K562 (cell line): Measurements from ENCODE around the gene CUX1. TPM values are rescaled to one million over a fixed set of nuclear protein-coding genes. Genes with fewer than 3 reads are reported as not detected.

Source experiments
- EHMT2 ChIP-seq: fragments of 450-650 bp; IDR thresholded peaks from 2 replicates; pipeline ENCODE4 v1.6.1; 2018; ENCODE audit warnings: antibody characterized with exemption
- FOSL1 ChIP-seq: fragments of 200-800 bp; sonication (Bioruptor generic); conservative IDR thresholded peaks from 2 replicates; pipeline ENCODE4 v1.6.1; 2016; ENCODE audit warnings: missing genetic modification characterization, missing compliant biosample characterization
- FOXJ2 ChIP-seq: fragments of 200-800 bp; sonication (Bioruptor generic); IDR thresholded peaks from 2 replicates; pipeline ENCODE4 v1.6.1; 2016; ENCODE audit warnings: missing genetic modification characterization, missing compliant biosample characterization
- GABPA ChIP-seq: fragments of 200-800 bp; sonication (Bioruptor generic); conservative IDR thresholded peaks from 2 replicates; pipeline ENCODE4 v1.6.1; 2016; ENCODE audit warnings: low read depth, missing genetic modification characterization, missing compliant biosample characterization
- GATAD2B ChIP-seq: fragments of 450-650 bp; IDR thresholded peaks from 2 replicates; pipeline ENCODE4 v1.6.1; 2017; ENCODE audit warnings: mild to moderate bottlenecking, borderline replicate concordance
- HMGN3 ChIP-seq: IDR thresholded peaks from 2 replicates; pipeline ENCODE4 v1.6.1; 2011; ENCODE audit warnings: borderline replicate concordance, low read depth, mild to moderate bottlenecking, mixed read lengths, low read length; ENCODE audit not compliant: insufficient read length; ENCODE audit errors: extremely low read depth
- HSF4 ChIP-seq: fragments of 250-450 bp; sonication (Bioruptor Pico); IDR thresholded peaks from 2 replicates; pipeline ENCODE4 v2.1.2; 2022; ENCODE audit warnings: mild to moderate bottlenecking, moderate library complexity, borderline replicate concordance
- KDM2B ChIP-seq: fragments of 250-450 bp; sonication (Bioruptor Pico); IDR thresholded peaks from 2 replicates; pipeline ENCODE4 v1.8.0; 2021; ENCODE audit warnings: mild to moderate bottlenecking, moderate library complexity
- PURB ChIP-seq: sonication (generic); formaldehyde crosslinking; IDR thresholded peaks from 2 replicates; pipeline ENCODE4 v1.9.0; 2021; ENCODE audit warnings: low read depth, mild to moderate bottlenecking, missing genetic modification reagents
- ZC3H11A ChIP-seq: IDR thresholded peaks from 2 replicates; pipeline ENCODE4 v1.6.1; 2012; ENCODE audit warnings: low read depth, low read length, improper control_type of control experiment
- ZNF124 ChIP-seq: sonication (generic); formaldehyde crosslinking; IDR thresholded peaks from 2 replicates; pipeline ENCODE4 v1.8.1; 2022; ENCODE audit warnings: missing genetic modification reagents
- ZNF184 ChIP-seq: sonication (generic); formaldehyde crosslinking; IDR thresholded peaks from 2 replicates; pipeline ENCODE4 v1.5.0; 2020; ENCODE audit warnings: missing genetic modification reagents
- polyA plus RNA-seq, 8 experiments: library from polyadenylated mRNA; depleted of rRNA in 4 of 8; stranded (reverse) in 5 of 8; unstranded in 3 of 8; fragments of >200 nt; fragmentation: Nextera tagmentation in 2 of 8; fragmentation: Illumina TruSeq in 1 of 8; extraction: Ambion mirVana in 2 of 8; extraction: Trizol in 1 of 8; gene quantifications; 2 replicates each; pipeline versions ENCODE4 v1.2.1 to v1.2.3, GENCODE V29; 2011 to 2014; ENCODE audit warnings: inconsistent platforms in 1 of 8, missing spikeins in 1 of 8
- total RNA-seq, 7 experiments: library from RNA; depleted of rRNA in 6 of 7; stranded (reverse); fragments of >200 nt in 6 of 7; fragmentation: Illumina TruSeq in 2 of 7; extraction: Trizol in 2 of 7; gene quantifications; 2 replicates each; pipeline versions ENCODE4 v1.2.1 to v1.2.3, GENCODE V29; 2011 to 2021; ENCODE audit warnings: low replicate concordance in 1 of 7
- TF ChIP-seq, protein P1 (sequence below): sonication (generic); formaldehyde crosslinking; IDR thresholded peaks from 2 replicates; pipeline ENCODE4 v1.8.0; 2023; ENCODE audit warnings: missing genetic modification reagents, mild to moderate bottlenecking, borderline replicate concordance
- TF ChIP-seq, protein P2 (sequence below), 2 experiments: fragments of 450-650 bp; IDR thresholded peaks; 2 replicates each; pipeline ENCODE4 v1.6.1; 2016; ENCODE audit warnings: mild to moderate bottlenecking in 2 of 2, borderline replicate concordance in 1 of 2, low read depth in 1 of 2, moderate library complexity in 1 of 2

Gene CUX1
- total and polyA plus RNA-seq, 9 of the 15 experiments (the other 6 are each of a cell fraction or from before 2014, with no cell fraction given) = 3.6 to 55.3 (median 25.2) TPM

- TF ChIP-seq, protein P1, sequence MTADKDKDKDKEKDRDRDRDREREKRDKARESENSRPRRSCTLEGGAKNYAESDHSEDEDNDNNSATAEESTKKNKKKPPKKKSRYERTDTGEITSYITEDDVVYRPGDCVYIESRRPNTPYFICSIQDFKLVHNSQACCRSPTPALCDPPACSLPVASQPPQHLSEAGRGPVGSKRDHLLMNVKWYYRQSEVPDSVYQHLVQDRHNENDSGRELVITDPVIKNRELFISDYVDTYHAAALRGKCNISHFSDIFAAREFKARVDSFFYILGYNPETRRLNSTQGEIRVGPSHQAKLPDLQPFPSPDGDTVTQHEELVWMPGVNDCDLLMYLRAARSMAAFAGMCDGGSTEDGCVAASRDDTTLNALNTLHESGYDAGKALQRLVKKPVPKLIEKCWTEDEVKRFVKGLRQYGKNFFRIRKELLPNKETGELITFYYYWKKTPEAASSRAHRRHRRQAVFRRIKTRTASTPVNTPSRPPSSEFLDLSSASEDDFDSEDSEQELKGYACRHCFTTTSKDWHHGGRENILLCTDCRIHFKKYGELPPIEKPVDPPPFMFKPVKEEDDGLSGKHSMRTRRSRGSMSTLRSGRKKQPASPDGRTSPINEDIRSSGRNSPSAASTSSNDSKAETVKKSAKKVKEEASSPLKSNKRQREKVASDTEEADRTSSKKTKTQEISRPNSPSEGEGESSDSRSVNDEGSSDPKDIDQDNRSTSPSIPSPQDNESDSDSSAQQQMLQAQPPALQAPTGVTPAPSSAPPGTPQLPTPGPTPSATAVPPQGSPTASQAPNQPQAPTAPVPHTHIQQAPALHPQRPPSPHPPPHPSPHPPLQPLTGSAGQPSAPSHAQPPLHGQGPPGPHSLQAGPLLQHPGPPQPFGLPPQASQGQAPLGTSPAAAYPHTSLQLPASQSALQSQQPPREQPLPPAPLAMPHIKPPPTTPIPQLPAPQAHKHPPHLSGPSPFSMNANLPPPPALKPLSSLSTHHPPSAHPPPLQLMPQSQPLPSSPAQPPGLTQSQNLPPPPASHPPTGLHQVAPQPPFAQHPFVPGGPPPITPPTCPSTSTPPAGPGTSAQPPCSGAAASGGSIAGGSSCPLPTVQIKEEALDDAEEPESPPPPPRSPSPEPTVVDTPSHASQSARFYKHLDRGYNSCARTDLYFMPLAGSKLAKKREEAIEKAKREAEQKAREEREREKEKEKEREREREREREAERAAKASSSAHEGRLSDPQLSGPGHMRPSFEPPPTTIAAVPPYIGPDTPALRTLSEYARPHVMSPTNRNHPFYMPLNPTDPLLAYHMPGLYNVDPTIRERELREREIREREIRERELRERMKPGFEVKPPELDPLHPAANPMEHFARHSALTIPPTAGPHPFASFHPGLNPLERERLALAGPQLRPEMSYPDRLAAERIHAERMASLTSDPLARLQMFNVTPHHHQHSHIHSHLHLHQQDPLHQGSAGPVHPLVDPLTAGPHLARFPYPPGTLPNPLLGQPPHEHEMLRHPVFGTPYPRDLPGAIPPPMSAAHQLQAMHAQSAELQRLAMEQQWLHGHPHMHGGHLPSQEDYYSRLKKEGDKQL (CRISPR knock-in tag) = no peak
- TF ChIP-seq PURB (CRISPR knock-in tag) = no peak
- TF ChIP-seq, protein P2, sequence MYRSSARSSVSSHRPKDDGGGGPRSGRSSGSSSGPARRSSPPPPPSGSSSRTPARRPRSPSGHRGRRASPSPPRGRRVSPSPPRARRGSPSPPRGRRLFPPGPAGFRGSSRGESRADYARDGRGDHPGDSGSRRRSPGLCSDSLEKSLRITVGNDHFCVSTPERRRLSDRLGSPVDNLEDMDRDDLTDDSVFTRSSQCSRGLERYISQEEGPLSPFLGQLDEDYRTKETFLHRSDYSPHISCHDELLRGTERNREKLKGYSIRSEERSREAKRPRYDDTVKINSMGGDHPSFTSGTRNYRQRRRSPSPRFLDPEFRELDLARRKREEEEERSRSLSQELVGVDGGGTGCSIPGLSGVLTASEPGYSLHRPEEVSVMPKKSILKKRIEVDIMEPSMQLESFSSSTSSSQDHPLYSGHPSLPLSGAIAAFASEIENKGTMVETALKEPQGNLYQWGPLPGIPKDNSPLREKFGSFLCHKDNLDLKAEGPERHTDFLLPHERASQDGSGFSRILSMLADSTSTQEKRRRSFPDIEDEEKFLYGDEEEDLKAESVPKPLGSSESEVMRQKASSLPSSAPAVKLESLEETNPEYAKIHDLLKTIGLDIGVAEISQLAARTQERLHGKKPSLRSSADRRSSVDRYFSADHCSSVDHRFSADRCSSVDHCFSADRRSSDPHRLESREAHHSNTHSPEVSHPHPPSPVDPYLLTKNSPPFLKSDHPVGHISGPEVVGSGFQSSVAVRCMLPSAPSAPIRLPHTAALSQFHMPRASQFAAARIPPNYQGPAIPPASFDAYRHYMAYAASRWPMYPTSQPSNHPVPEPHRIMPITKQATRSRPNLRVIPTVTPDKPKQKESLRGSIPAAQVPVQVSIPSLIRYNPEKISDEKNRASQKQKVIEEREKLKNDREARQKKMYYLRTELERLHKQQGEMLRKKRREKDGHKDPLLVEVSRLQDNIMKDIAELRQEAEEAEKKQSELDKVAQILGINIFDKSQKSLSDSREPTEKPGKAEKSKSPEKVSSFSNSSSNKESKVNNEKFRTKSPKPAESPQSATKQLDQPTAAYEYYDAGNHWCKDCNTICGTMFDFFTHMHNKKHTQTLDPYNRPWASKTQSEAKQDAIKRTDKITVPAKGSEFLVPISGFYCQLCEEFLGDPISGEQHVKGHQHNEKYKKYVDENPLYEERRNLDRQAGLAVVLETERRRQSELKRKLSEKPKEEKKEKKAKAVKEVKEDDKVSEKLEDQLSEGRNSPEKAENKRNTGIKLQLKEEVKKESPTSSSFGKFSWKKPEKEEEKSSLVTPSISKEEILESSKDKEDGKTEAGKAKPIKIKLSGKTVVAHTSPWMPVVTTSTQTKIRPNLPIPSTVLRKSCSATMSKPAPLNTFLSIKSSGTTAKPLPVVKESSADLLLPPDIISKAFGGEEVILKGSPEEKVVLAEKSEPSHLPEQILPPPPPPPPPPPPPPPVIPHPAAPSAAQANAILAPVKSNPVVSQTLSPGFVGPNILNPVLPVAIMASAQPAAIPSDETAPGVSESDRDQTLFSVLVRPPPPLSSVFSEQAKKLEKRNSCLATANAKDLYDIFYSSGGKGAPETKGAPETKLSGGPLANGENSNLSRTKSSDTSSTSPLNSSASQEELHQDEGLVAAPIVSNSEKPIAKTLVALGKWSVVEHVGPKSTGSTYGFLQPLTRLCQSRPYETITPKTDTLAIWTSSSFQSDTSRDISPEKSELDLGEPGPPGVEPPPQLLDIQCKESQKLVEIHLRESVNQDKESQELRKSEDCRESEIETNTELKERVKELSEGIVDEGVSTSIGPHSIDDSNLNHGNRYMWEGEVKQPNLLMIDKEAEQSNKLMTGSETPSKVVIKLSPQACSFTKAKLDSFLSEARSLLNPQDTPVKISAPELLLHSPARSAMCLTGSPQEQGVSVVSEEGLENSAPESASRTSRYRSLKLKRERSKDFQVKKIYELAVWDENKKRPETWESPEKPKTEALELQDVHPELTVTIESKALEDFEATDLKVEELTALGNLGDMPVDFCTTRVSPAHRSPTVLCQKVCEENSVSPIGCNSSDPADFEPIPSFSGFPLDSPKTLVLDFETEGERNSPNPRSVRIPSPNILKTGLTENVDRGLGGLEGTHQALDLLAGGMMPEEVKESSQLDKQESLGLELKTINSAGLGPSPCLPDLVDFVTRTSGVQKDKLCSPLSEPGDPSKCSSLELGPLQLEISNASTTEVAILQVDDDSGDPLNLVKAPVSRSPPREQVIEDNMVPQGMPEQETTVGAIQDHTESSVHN (IDR thresholded peaks at IDR 0.05; ENCODE audit: borderline replicate concordance in 1 of 2, low read depth in 1 of 2) = no peak
- no peak for TF ChIP-seq HMGN3
- TF ChIP-seq GABPA (tag) = no peak
- TF ChIP-seq KDM2B (CRISPR knock-in tag) = no peak
- TF ChIP-seq GATAD2B = no peak
- TF ChIP-seq ZC3H11A = no peak
- no peak for TF ChIP-seq ZNF124
- TF ChIP-seq FOSL1 (tag) = peak; percentile 36; the same call in 1 of the 2 replicates
- no peak for TF ChIP-seq FOXJ2 (tag)
- TF ChIP-seq ZNF184 (CRISPR knock-in tag) = no peak
- peak; percentile 62; the same call in 1 of the 2 replicates for TF ChIP-seq EHMT2
- TF ChIP-seq HSF4 (CRISPR knock-in tag) = no peak
These were observed 447.0 kb downstream of the CUX1 start (continued) for GRCh38 chr7:102264367-102264891.
